ACHN (cell line): Measurements from ENCODE around the gene COL4A2.
"Not testable (repeated sequence)": the region's sequence is repeated elsewhere in the genome, so short reads cannot be mapped to it uniquely, and the experiment has no call there.

Source experiments
- DNase-seq: peaks from one replicate; pipeline ENCODE4 v3.0.0-alpha.2; 2015
- in situ Hi-C: cut with HindIII; loops from 2 replicates; pipeline ENCODE4 v1.10.0; 2017; ENCODE audit warnings: low sequenced_read_pairs, low pct_ligation_motif_present, low pct_unique_long_range_greater_than_20kb

COL4A2 gene

GRCh38 chr13:110447058-110447511 lies 140.0 kb downstream of the COL4A2 start:
- in situ Hi-C loops, result loop anchor here (25.0 kb wide), 1 partner anchor 235 kb away; no protein-coding TSS in a partner anchor
- DNase-seq, result no peak

- DNase-seq, result no peak
Measured at GRCh38 chr13:110447801-110448200, 140.7 kb downstream of the COL4A2 start.

GRCh38 chr13:110448230-110448629 lies 141.1 kb downstream of the COL4A2 start:
- DNase-seq, result peak; percentile 93
- in situ Hi-C loops, result loop anchor here (25.0 kb wide), 1 partner anchor 236 kb away; no protein-coding TSS in a partner anchor

More at GRCh38 chr13:110447801-110448200, 140.7 kb downstream of the COL4A2 start:
- in situ Hi-C loops, result loop anchor here (25.0 kb wide), 1 partner anchor 236 kb away; no protein-coding TSS in a partner anchor

- no peak for DNase-seq
- in situ Hi-C loops, result loop anchor here (25.0 kb wide), 1 partner anchor 236 kb away; no protein-coding TSS in a partner anchor
Measured at GRCh38 chr13:110448677-110449076, 141.6 kb downstream of the COL4A2 start.

GRCh38 chr13:110449219-110450015 lies 142.3 kb downstream of the COL4A2 start:
- in situ Hi-C loops, result loop anchor here (25.0 kb wide), 1 partner anchor 237 kb away; no protein-coding TSS in a partner anchor
- no peak for DNase-seq

- in situ Hi-C loops, result no loop called here
- no peak for DNase-seq
Measured at GRCh38 chr13:110450016-110450900, 143.2 kb downstream of the COL4A2 start.

- in situ Hi-C loops, result no loop called here
- DNase-seq, result no peak
Measured at GRCh38 chr13:110450941-110451730, 144.1 kb downstream of the COL4A2 start.

- DNase-seq, in situ Hi-C loops: not testable (repeated sequence)
Measured at GRCh38 chr13:110453091-110453490, 146.0 kb downstream of the COL4A2 start.

- no peak for DNase-seq
- in situ Hi-C loops, result no loop called here
Measured at GRCh38 chr13:110453797-110454196, 146.7 kb downstream of the COL4A2 start.

- in situ Hi-C loops, result no loop called here
- no peak for DNase-seq
Measured at GRCh38 chr13:110454227-110454859, 147.3 kb downstream of the COL4A2 start.

GRCh38 chr13:110454956-110455355 lies 147.9 kb downstream of the COL4A2 start:
- in situ Hi-C loops, result no loop called here
- DNase-seq, result no peak

- no peak for DNase-seq
- in situ Hi-C loops, result no loop called here
Measured at GRCh38 chr13:110455444-110455843, 148.4 kb downstream of the COL4A2 start.

GRCh38 chr13:110455941-110456340 lies 148.9 kb downstream of the COL4A2 start:
- in situ Hi-C loops, result no loop called here
- peak; percentile 77 for DNase-seq

GRCh38 chr13:110456550-110456949 lies 149.5 kb downstream of the COL4A2 start:
- in situ Hi-C loops, result no loop called here
- DNase-seq, result no peak

GRCh38 chr13:110457361-110457760 lies 150.3 kb downstream of the COL4A2 start:
- DNase-seq, result no peak
- in situ Hi-C loops, result no loop called here

- DNase-seq, result no peak
- in situ Hi-C loops, result no loop called here
Measured at GRCh38 chr13:110458017-110458416, 150.9 kb downstream of the COL4A2 start.

GRCh38 chr13:110458594-110459365 lies 151.7 kb downstream of the COL4A2 start:
- in situ Hi-C loops, result no loop called here
- DNase-seq, result no peak
